Left renal pelvis (tissue), 4 donors: Measurements from ENCODE around the gene SBF1. TPM values are rescaled to one million over a fixed set of nuclear protein-coding genes. Genes with fewer than 3 reads are reported as not detected.

Source experiments
- DNase-seq, 4 donors: peaks; one replicate each; pipeline ENCODE4 v3.0.0-alpha.2; 2013; ENCODE audit warnings: low read depth in 4 of 4, low spot score in 3 of 4
- polyA plus RNA-seq, 4 donors: library from polyadenylated mRNA; unstranded; fragments of 120-200 nt; gene quantifications; one replicate each; pipeline ENCODE4 v1.2.1, GENCODE V29; 2013; ENCODE audit not compliant: insufficient read length in 4 of 4

SBF1 gene
- polyA plus RNA-seq, 4 donors: 25.9 to 47.1 (median 34.9) TPM

- no peak for DNase-seq
Observed at GRCh38 chr22:50485221-50486131, 10.6 kb upstream of the SBF1 start.

- DNase-seq: no peak
Observed at GRCh38 chr22:50483977-50484853, 9.4 kb upstream of the SBF1 start.

GRCh38 chr22:50483556-50483955, 8.7 kb upstream of the SBF1 start:
- DNase-seq: no peak

- no peak for DNase-seq
Observed at GRCh38 chr22:50483106-50483505, 8.3 kb upstream of the SBF1 start.

GRCh38 chr22:50482107-50483074, 7.6 kb upstream of the SBF1 start:
- DNase-seq: no peak

DNA sequence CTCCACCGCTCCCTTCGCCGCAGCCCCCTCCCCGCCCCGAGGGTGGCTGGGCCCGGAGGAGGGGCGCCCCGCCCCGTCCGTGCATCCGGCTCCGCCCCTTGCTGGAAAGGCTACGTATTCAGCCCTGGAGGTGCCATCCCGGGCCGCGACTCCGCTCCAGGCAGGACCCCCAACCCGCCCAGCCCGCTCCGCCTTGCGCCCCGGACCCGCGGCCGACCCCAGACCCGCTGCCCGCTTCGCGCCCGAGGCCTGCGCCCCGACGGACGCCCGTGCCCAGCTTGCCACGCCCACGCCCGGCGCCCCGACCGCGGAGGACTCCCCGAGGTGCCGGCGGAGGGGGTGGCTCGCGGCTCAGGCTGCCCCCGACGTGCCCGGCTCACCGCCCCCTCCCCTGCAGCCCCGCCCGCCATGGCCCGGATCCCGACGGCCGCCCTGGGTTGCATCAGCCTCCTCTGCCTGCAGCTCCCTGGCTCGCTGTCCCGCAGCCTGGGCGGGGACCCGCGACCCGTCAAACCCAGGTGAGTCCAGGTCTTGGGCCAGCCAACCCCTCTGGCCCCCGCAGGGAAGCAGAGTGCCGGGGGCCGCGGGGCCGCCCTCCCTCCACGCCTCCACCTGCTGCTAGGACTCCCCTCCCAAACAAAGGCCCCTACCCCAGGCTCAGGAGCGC, 6.7 kb upstream of the SBF1 start, which contains the start of gene ADM2:
Gene ADM2, plus strand, starts transcription at position 104 of the 667 bp plus-strand sequence. Its CDS starts 305 bp downstream, at position 409.
- no peak for DNase-seq

GRCh38 chr22:50481045-50481439, 6.2 kb upstream of the SBF1 start:
- DNase-seq: no peak

DNA sequence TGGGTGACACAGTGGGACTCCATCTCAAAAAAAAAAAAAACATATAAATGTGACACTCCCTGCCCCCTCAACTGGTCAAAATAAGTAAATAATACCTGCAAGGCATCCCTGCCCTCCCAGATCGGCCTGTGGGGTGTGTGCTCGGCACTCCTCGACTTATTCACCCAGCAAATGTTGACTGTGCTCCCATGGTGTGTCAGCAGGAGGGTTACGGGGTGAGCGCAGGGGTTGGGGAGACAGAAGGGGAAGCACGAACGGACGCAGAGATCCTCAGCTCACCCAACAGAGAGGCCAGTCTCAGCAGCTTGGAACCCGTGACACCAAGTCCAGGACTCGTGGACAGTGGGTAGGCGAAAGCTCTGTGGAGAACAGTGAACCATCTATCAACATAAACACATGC, 4.9 kb upstream of the SBF1 start:
- no peak for DNase-seq

- DNase-seq: no peak
Observed at GRCh38 chr22:50477923-50478322, 3.1 kb upstream of the SBF1 start.

DNA sequence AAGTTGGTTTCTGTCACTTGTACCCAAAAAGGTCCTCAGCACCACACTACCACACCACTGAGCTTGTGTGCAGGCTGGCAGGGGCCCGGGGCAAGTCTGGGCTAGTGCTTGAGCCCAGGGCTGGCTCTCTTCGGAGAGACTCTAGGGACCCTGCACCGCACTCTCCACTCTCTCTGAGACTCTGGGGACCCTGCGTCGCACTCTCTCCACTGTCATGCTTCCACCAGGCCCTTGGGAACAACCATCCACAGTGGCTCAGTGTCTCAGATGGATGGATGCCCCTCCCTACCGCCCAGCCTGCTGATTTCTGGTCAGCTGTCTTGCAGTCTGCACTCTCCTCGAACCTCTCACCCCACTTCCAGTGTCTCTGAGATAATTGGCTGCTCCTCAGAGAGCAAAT, 2.0 kb upstream of the SBF1 start:
- DNase-seq: no peak

- no peak for DNase-seq
Observed at GRCh38 chr22:50475652-50476002, 792 bp upstream of the SBF1 start.

GRCh38 chr22:50473855-50474671, 772 bp downstream of the SBF1 start:
- no peak for DNase-seq

GRCh38 chr22:50473088-50473487, 1.7 kb downstream of the SBF1 start:
- DNase-seq: no peak

DNA sequence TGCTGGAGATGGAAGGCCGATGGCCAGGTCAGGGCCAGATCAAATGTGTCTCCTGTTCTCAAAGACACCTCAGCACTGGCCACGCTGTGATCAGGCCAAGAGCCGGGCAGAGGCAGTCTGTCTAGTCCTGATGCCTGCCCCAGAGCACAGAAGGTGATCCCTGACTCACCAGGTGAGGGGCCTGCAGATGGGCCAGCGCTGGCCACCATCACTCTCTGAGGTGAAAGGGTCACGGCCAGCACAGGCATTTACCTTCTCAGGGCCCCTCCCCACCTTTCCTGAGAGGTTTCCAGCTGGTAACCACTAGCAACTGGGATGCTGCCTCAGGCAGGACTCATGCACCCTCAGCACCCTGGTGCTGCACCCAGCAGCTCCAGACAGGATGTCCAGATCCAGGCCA, 2.9 kb downstream of the SBF1 start:
- DNase-seq: no peak

GRCh38 chr22:50471197-50471847, 3.5 kb downstream of the SBF1 start:
- DNase-seq: no peak

GRCh38 chr22:50470491-50470890, 4.3 kb downstream of the SBF1 start:
- DNase-seq: no peak

- DNase-seq: no peak
Observed at GRCh38 chr22:50469377-50470305, 5.2 kb downstream of the SBF1 start.
